Measurements from ENCODE around the gene KIF1A. TPM values are rescaled to one million over a fixed set of nuclear protein-coding genes. Genes with fewer than 3 reads are reported as not detected.

Gene KIF1A
- total and polyA plus RNA-seq, 2 of the 8 experiments (the other 6 are each of a cell fraction or from before 2014, with no cell fraction given): 61.3 to 281 TPM

DNA sequence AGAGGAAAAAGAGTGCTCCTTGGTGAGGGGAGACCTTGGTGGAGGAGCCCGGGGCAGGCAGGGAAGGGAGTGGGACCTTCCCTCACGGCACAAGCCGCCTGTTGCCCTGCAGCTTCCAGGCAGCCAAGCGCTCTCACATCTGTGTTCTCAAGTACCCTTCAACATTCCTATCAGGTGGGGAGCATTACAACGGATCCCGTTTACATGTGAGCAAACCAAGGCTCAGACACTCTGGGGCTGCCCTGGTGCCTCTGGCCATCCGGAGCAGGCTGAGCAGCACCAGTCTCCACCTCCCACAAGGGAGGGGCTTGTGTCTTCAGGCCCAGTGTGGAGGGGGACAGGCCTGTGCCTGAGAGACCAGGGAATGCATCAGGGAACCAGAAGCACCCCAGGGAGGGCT, 70.5 kb downstream of the KIF1A start (continued):
- TF ChIP-seq CBX8 (IDR thresholded peaks at IDR 0.05; ENCODE audit: borderline replicate concordance, low read depth, low read length) (no peak), SIRT6 (IDR thresholded peaks at IDR 0.05; ENCODE audit: low read length) (no peak), RAD21 (IDR thresholded peaks at IDR 0.05 in 1 of 2, conservative IDR thresholded peaks at IDR 0.05 in 1 of 2; ENCODE audit: low read depth in 2 of 2, low read length in 2 of 2) (no peak), CBX5 (IDR thresholded peaks at IDR 0.05; ENCODE audit: low read depth, low read length) (no peak), SP2 (IDR thresholded peaks at IDR 0.05; ENCODE audit: low read length) (no peak), POU5F1 (IDR thresholded peaks at IDR 0.05; ENCODE audit: low read depth, low read length) (no peak)
- TF ChIP-seq, protein P1, sequence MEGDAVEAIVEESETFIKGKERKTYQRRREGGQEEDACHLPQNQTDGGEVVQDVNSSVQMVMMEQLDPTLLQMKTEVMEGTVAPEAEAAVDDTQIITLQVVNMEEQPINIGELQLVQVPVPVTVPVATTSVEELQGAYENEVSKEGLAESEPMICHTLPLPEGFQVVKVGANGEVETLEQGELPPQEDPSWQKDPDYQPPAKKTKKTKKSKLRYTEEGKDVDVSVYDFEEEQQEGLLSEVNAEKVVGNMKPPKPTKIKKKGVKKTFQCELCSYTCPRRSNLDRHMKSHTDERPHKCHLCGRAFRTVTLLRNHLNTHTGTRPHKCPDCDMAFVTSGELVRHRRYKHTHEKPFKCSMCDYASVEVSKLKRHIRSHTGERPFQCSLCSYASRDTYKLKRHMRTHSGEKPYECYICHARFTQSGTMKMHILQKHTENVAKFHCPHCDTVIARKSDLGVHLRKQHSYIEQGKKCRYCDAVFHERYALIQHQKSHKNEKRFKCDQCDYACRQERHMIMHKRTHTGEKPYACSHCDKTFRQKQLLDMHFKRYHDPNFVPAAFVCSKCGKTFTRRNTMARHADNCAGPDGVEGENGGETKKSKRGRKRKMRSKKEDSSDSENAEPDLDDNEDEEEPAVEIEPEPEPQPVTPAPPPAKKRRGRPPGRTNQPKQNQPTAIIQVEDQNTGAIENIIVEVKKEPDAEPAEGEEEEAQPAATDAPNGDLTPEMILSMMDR (IDR thresholded peaks at IDR 0.05; ENCODE audit: control extremely low read depth in 1 of 3, insufficient read depth in 1 of 3, low read depth in 1 of 3, low read length in 3 of 3): no peak
